HG02759 (cell line): ENCODE data around the gene USP36.
"Not testable (repeated sequence)": the region's sequence is repeated elsewhere in the genome, so short reads cannot be mapped to it uniquely, and the experiment has no call there.

Experiments
- ATAC-seq: cut with Tn5 transposase; IDR thresholded peaks from one replicate; pipeline ENCODE4 v1.9.1; 2021; ENCODE audit warnings: mild to moderate bottlenecking, moderate library complexity; ENCODE audit not compliant: unreplicated experiment

Gene USP36

DNA sequence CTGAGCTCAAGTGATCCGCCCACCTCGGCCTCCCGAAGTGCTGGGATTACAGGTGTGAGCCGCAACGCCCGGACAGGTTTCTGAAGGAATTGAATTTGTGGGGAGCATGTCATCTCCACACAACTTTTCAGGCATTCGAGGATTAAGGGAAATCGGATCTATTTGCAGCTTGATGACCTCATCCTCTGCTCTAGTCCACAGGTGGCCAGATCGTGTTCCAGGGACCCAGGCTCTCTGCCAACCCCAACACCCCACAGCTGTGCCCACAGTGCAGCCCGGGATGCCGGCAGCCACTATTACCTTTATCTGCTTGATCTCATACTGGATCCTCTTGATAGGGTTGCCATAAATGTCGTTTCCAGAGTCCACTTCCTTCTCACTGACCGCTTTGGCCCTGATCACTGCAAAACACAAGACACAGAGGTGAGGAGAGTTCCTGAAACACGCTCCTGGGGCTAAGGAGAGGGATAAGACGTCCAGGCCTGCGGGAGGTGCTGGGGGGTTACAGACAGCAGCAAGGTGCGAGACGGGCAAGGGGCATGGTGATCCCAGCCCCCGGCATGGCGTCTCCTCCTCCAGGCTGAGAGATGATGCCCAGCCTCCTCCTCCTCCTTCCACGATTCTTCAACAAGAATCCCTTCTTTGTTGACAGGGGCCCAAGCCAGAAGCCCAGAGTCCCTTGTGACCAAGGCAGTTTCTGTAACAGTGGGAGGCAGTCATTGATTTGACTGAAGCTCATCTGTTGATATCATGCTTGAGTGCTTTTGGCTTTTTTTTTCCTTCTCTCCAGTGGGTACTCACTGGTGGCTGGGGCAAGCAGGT lies 33.1 kb upstream of the USP36 start:
- ATAC-seq, result no peak

DNA sequence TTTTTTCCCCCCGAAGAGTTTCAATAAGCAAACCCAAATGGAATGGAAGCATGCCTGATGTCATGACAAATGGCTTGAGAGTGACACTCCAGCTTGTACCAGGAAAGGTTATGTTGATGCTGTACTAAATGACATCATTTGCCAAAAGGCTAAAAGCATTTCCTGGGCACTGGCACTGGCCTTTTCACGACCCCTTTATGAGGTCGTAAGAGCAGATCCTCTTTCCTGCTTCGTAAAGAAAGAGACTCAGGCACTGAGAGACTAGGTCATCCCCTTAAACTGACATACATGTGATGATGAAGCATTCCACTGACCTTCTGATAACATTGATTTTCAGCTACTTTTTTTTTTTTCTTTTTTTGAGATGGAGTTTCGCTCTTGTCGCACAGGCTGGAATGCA lies 31.9 kb upstream of the USP36 start:
- no peak for ATAC-seq

GRCh38 chr17:78870621-78871020 lies 30.0 kb upstream of the USP36 start:
- ATAC-seq, result no peak

DNA sequence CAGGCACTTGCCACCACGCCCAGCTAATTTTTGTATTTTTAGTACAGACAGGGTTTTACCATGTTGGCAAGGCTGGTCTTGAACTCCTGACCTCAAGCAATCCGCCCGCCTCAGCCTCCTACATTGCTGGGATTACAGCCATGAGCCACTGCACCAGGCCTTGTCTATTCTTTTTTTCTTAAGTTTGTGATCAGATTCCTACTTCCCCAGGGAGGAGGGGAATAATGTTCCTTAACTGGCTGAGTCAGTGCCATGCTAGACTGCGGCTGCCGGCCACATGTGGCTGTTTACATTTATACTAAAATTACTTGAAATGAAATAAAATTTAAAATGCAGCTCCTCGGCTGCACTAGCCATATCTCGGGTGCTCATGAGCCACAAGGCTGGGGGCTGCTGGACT lies 27.8 kb upstream of the USP36 start:
- no peak for ATAC-seq

- not testable (repeated sequence) for ATAC-seq
These were observed 26.4 kb upstream of the USP36 start for GRCh38 chr17:78867046-78867445.

- no peak for ATAC-seq
These were observed 25.2 kb upstream of the USP36 start for GRCh38 chr17:78865682-78866390.

GRCh38 chr17:78864117-78864516 lies 23.5 kb upstream of the USP36 start:
- ATAC-seq, result no peak

- ATAC-seq, result no peak
These were observed 21.7 kb upstream of the USP36 start for GRCh38 chr17:78862073-78863023.

- no peak for ATAC-seq
These were observed 20.6 kb upstream of the USP36 start for GRCh38 chr17:78861229-78861628.

DNA sequence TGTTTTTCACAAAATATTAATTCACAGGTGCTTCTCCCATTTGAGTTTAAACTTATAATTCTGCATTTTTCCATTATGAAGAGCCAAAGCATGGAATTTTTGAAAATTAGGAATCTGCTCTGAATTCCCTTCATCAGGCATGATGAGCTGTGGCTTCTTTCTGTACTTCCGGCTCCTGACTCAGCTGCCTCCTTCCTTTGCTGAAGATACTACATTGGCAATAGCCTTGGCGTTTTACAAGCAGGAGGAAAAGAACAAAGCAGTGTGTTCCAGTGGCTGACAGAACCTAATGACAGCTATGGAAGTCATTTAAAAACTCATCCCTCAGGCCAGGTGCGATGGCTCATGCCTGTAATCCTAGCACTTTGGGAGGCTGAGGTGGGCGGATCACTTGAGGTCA lies 18.4 kb upstream of the USP36 start:
- ATAC-seq, result no peak

- ATAC-seq, result no peak
These were observed 16.7 kb upstream of the USP36 start for GRCh38 chr17:78857266-78857665.

DNA sequence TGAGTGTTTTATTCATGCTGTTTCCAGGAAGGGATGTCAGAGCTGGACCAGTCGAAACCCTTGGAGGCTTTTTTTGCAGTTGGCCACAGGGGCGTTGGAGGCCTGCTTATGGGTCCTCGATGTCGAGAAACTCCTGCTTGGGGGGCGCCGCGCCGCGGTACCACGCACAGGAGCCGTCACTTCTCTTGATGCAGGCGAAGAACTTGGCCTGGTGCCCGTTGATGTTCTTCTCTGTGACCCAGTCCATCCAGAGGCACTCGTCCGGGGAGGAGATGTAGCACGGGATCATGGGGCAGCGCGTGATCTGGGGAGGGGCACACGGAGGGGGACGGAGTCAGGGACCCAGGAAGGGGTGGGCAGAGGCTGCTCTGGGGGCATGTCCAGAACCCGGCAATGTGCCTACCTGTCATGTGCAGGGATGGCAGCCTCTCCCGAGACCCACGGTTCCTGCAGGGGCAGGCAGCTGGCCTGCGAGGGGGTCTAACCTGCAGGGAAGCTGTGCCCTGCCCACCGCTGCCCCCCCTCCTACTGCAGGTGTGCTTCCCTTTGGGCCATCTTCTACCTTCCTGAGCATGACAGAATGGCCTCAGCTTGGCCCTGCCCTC lies 15.0 kb upstream of the USP36 start:
- no peak for ATAC-seq

DNA sequence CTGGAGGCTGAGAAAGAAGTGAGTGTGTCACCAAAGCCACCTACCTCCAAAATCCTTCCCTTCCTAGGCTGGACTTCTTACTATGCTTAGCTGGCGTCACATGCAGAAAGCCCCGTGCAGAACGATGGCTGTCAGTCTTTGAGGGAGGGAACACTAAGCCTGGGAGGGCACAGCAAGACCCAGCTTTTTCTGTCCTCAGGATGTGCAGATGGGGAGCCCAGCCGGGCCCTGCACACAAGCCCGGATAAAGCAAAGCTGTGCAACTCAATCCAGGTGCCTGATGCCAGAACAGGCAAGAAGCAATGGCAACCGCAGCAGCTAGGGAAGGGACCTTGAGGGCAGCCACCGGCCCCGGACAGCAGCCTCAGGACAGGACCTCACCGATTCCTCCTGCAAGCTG lies 13.9 kb upstream of the USP36 start:
- ATAC-seq, result no peak

DNA sequence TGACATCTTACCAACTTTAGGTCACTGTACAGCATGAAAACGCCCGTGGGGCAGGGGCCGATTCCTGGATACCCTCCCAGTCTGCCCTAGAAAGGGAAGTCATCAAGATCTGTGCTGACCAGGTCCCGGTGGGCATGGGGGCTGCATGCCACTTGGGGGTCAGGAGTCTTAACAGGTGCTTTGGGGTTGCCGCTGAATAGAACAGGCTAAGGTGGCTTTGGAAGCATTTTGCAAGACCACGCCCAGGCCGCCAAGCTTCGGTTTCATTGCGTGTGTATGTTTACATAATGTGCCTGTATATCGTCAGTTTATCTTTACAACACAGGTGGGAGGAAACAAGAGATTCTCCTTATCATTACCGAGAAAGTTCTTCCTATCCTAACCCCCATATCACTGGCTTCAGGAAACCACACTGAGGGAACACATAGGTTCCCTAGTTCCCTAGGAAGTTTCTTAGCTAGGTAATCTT lies 13.3 kb upstream of the USP36 start:
- ATAC-seq, result no peak

DNA sequence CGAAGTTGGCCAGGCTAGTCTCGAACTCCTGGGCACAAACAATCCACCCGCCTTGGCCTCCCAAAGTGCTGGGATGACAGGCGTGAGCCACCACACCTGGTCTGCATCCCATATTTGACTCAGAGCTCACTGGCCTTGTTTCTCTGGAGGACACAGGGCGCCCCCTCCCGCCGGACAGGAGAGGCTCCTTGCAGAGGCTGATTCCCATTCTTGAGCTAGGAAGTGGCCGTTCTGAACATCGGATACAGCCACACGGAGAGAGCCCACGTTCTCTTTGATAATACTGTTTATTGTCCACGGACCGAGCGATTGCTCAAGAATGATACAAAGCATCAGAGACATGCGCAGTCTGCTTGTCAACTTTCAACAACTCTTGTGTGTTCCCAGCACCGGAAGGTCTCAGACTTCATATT lies 12.1 kb upstream of the USP36 start:
- ATAC-seq, result no peak

GRCh38 chr17:78849026-78849425 lies 8.4 kb upstream of the USP36 start:
- ATAC-seq, result no peak

GRCh38 chr17:78847052-78847451 lies 6.4 kb upstream of the USP36 start:
- ATAC-seq, result no peak

DNA sequence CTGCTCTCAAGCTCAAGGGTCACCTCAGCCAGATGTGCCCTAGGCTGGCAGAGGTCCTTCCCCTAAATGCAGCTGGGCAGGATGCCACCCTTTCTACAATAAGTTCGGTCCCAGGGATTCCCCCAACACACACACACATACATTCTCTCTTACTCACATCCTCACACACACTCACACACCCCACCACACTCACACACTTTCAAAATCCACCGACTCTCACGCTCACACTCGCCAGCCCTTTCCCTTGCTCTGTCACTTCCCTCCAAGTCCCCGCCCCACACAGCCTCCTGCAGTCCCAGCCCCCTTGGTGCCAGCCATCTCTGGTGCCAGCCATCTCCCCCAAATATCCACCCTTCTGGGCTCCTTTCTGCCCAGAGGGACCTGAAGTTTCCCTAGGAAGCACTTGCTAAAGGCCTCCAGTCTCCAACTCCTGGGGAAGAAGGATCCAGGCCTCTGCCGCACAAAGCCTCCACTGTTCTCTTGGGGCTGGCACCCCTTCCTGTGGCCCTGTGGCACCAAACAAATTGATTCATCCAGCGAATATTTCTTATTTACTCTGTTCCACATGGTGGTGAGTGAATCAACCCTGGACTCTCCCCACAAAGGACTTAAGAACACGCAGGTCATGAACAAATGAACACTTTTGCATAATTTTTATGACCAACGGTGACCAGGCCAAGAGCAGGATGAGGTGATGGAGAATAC lies 3.8 kb upstream of the USP36 start:
- ATAC-seq, result no peak

DNA sequence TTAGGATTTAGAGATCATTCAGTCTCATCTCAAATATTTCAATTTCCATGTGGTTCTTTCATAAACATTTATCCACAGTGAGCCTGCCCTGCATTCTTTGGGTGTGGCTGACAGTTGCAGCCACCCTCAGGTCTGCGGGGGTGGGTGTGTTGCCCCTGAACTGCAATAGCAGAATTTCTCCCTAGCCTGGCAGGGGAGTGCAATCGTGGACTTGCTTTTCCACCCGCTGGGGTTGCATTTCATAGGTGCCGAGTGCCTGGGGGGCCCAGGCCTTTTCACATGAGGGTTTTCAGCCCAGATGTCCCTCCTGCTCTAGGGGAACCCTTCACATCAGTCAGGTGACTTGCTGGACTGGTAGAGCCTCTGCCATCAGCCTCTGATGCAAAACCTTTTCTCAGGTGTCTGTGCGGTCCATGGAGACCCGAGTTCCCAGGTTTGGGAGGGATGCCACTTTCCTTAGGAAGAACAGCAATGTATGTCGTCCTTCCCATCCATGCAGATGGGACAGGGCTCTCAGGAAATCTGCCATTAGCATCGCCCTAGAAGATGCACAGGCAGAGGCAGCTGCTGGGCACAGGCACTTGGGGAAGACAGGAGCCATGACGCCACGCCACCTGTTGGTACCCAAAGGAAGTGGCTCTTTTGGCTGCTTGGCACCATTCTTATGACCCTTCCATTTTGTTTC lies 2.4 kb upstream of the USP36 start:
- no peak for ATAC-seq

- ATAC-seq, result no peak
These were observed 159 bp downstream of the USP36 start for GRCh38 chr17:78840530-78840779.
